Measurements from ENCODE around the gene RARG.

The RARG gene

DNA sequence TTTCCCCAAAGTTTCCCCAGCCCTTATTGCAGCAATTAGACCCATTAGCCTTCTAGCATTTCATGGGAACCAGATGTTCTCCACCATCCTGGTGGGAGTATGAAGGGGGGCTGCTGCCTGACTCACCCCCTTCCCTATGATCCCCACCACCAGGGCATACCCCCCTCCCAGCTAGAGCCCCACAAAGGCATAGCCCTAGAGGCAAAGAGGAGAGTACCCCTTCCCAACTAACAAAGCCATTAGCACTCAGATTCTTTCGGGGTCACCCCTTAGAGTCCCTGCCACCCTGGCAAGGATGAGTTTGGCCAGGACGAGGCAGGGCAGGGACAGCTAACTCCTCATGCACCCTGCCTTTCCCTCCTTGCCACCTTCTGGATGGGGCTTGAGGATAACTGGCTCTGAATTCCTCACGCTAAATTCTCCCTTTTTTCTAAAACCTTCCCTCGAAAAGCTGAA is 9.2 kb downstream of the RARG start:
- DNase-seq, result no peak

GRCh38 chr12:53222170-53222721 is 9.8 kb downstream of the RARG start:
- no peak for DNase-seq

DNA sequence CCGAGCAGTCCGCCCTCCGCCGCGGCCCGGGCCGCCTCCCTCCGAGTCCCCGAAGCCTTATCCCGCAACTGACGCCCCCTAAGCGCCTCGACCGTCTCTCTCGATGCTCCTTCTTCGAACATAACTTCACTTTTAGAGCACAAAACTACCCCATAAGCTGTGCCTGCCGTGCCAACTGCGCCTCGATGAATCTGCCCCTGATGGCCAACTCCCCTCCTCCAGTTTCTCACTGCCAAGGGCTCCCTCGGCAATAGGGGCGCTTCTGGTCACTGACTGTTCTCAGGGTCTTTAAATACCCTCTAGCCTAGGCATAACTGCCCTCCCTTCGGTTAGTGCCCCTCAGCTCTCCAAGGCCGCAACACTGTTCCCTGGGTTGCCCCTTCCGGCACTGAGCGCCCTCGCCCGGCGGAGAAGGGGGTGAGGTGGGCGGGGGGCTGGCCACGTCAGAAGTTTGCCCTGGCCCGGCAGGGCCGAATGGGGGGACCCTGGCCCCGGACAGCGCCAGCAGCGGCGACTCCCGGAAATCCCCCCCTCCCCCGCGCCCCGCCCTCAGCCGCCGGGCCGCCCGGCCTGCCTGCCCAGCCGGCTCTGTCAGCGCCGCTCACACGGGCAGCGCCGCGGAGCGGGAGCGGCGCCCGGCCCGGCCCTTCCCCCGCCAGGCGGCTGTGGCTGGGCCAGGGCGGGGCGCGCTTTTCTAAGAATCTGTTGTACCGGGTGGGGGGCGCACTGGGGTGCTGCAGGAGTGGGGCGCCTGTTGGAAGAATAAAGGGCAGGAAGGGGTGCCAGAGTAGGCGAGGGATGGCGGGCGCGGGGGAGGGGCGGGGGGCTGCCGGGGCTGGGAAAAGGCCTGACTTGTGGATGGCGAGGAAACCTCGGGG is 10.6 kb downstream of the RARG start:
- DNase-seq, result no peak

- peak; percentile 69 to 75 for DNase-seq
Observed at GRCh38 chr12:53220694-53221202, 11.3 kb downstream of the RARG start.

- peak; percentile 66 to 71 for DNase-seq
Observed at GRCh38 chr12:53219956-53220693, 11.9 kb downstream of the RARG start.

DNA sequence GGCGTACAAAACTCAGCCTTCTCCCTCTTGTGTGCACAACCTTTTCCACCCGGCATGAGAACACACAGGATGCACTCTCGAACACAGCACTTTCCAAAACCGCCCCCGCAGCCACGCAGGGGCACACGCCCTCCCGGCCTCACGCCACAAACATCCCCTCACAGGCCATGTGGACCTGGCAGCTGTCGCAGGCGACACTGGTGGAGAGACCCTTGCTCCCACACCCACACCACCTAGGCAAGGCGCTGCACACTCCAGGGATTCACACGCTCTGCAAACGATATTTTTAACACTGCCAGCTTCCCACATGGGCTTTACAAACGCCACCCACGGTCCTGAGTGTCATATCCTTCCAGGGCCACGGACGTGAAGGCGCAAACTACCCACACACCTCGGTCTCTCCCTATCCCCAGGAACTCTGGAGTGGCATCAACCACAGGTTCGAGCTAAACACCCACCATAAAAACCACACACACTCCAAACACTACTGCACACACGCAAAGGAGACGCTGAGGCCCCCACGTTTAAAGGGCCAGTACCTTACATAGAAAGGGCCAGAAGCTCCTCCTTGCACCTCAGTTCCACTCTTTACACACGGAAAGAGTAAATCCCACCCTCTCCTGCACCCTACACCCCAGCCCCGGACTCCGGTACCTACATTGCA is 12.6 kb downstream of the RARG start:
- DNase-seq, result peak in 1 of 2 donors; percentile 61

DNA sequence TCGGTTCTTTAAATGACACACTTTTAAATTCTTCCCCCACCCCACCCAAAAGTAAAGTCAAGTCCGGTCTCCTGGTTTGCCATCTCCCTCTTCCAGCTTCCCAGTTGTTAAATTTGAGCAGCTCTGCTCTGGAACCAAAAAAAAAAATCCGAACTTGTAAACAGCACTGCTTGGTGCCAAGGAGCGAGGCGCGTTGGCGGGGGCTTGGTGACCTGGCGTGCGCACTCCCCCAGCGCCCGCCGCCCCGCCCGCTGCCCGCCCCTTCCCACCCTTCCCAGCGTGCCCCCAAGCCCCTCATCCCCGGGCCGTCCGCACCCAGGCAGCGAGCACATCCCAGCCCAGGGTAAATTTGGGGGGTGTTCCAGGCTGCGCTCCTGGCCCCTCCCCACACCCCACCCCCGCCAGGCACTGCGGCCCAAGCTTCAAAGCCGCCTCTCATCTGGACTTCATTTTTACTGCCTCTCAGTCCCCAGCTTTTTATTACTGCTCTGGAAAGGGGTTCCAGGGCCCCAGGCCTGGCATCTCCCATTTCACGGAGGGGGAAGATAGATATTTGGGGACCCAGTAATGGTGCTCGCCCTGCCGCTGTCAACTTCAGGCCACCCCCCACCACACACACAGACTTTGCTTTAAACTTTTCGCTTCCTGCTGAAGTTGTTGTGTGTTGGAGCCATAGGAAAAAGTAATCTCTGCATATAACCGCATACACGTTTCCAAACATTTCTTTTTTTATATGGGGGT is 13.3 kb downstream of the RARG start:
- DNase-seq, result no peak

GRCh38 chr12:53217931-53218307 is 14.1 kb downstream of the RARG start:
- DNase-seq, result no peak

- DNase-seq, result no peak
Observed at GRCh38 chr12:53217051-53217930, 14.7 kb downstream of the RARG start.

DNA sequence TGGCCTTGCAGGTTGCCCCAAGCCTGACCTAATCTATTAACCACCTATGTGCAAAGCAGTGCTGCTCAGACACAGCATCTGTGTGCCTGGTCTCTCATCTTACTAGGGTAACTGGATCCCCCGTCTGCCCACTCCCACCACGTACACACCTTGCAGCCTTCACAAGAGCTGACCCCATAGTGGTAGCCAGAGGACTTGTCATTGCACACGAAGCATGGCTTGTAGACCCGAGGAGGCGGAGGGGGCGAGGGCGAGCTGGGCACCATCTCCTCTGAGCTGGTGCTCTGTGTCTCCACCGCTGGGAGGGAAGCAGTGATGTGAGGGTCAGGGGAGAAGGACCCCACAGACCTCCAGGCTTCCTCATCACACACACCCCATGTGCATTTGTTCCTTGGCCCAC is 16.5 kb downstream of the RARG start:
- DNase-seq, result no peak

DNA sequence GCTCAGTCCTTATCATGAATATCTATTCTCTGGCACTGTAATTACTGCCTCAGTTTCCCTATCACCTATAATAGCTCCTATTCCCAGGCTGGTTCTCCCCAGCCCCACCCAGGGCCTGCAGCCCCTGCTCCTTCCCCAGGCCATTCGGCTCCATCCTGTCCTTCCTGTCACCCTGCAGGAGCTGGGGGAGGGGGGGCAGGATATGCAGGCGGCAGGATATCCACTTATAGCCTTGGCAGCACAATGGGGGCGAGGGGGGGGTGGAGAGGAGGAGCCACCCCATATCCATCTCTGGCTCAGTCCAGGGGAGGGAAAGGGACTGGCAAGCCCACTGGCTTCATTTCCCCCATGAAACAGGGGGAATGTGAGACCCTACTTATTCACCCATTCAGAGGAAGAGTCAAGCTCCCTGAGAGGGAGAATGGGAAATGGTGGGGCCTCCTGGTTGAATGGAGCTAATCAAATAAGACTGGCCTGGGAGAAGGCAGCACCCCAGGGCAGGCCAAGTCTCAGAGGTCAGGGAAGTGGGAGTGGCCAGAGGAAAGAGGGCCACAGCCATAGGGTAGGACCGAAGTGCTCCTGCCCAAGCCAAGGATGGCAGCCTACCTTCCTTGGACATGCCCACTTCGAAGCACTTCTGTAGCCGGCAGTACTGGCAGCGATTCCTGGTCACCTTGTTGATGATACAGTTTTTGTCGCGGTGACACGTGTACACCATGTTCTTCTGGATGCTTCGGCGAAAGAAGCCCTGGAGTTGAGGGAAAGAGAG is 17.1 kb downstream of the RARG start:
- no peak for DNase-seq

- DNase-seq, result no peak
Observed at GRCh38 chr12:53214221-53214620, 17.8 kb downstream of the RARG start.

DNA sequence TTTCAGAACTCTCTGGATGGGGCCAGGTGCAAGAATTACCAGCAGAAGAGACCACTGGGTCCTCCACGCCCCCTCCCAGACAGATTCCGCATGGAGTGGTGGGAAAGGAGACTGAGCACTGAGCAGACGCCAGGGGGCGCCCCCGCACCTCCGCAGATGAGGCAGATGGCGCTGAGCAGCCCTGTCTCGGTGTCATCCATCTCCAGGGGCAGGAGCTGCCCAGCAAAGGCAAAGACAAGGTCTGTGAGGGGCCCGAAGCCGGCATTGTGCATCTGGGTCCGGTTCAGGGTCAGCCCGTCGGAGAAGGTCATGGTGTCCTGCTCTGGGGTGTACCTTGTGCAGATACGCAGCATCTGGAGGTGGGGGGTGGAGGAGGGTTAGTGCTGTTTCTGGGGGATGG is 18.7 kb downstream of the RARG start:
- DNase-seq, result peak; percentile 85 to 86

DNA sequence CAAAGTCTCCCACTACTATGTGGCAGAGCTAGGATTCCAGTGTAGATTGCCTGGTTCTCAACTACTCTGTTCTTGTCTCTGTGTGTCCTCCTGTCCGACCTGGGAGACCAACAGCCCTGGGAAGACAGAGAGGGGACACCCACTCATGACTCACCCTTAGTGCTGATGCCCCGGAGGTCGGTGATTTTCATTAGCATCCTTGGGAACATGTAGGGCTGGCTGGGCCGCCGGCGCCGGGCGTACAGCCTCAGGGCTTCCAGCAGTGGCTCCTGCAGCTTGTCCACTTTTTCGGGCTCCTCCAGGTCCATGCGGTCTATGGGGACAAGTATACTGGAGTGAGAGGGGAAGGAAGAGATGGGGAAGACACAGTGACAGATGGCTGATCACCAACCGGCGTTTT is 19.1 kb downstream of the RARG start:
- DNase-seq, result no peak

DNA sequence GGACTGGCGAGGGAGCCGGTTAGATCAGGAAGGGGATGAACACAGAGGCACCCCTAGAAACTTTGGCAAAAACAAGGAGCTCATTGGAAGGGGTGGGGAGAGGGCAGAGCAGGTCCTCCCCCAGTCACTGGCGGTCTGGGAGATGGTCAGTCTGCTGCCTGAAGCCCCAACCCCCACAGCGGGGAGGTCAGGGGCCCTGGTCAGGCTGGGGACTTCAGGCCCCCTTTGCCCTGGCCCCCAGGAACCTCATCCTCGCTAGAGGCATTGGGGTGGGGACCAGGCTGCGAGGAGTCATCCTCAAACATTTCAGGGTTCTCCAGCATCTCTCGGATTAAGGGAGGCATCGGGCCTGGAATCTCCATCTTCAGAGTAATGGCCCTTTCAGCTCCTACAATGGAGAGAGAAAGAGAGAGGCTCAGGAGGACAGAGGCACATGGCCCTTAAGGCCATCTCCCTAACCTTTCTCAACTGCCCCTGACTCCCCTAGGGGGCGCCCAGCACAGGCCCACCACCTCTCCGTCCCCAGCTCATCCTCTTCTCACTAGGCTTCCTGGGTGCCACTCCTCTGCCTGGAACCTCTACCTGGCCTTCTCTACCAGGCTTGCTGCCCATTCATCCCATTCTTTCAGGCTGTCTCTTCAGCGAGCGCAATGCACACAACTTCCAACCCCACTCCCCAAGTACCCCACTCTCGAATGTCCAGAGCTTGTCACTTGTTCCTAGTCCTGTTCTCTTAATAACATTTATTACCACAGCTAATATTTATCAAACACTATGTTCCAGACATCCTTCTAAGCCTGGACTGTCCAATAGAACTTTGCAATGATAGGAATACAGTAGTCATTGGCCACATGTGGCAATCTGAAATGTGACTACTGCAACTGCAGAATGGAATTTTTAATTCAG is 20.3 kb downstream of the RARG start:
- DNase-seq, result no peak

DNA sequence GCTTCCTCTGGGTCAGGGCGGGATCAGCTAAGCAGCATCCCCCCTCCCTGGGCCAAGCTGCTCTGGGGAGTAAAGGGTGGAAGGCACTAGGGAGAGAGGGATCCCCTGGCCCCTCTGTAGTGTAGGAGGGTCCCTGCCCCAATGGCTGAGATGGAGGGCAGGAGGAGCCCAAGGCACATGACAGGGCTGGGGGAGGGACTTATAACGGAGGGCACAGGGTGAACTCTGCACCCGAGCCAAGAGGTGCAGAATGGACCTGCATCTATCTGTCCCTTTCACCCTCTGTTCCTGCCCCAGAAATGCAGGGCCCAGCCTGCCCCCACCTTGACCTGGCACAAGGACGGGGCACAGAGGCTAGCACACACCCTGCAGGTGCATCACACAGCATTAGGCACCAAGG is 21.2 kb downstream of the RARG start:
- DNase-seq, result no peak

DNA sequence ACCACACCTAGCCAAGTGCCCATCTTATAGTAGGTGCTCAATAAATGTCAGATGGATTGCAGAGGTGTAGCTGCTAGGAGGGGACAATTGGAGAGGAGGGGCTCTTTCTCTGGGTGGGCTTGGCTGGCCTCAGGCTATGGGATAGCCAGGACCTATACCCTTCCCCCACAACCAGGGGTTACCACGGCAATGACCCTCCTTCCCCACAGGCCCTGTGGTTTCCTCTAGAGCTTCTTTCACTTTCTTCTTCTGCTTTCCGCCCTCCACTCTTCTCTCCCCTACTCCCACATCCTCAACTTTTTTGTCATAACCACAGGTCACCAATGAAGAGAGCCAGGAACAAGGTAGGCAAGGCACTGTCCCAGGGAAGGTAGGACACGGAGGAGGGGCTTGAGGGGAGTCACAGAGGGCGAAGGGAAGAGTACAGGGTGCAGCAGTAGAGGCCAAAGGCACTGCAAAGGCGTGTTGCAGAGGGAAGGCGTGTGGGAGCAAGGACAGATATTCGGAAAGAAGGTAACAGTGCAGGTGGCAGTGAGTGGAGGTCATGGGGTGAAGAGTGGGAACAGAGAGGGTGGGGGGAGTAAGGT is 23.0 kb downstream of the RARG start:
- no peak for DNase-seq

GRCh38 chr12:53208435-53208834 is 23.6 kb downstream of the RARG start:
- no peak for DNase-seq

- DNase-seq, result no peak
Observed at GRCh38 chr12:53207042-53207441, 25.0 kb downstream of the RARG start, which contains the start of gene ITGB7. Gene ITGB7, minus strand, starts transcription at chr12:53207251. Its CDS starts 6,808 bp downstream, at chr12:53200443.
